IPS-NIHi7 (cell line): ENCODE data around the gene HAAO.

Experiments used
- DNase-seq: peaks from one replicate; pipeline ENCODE4 v3.0.0; 2012; ENCODE audit warnings: mixed read lengths; ENCODE audit errors: extremely low spot score

HAAO gene

GRCh38 chr2:42793334-42794270 is 1.2 kb upstream of the HAAO start:
- peak; percentile 33 for DNase-seq

- DNase-seq: no peak
These were observed 248 bp downstream of the HAAO start for GRCh38 chr2:42792087-42792582.

- no peak for DNase-seq
These were observed 777 bp downstream of the HAAO start for GRCh38 chr2:42791606-42792005.

GRCh38 chr2:42789751-42790150 is 2.6 kb downstream of the HAAO start:
- no peak for DNase-seq

- DNase-seq: no peak
These were observed 3.5 kb downstream of the HAAO start for GRCh38 chr2:42788882-42789281.

- no peak for DNase-seq
These were observed 3.9 kb downstream of the HAAO start for GRCh38 chr2:42788478-42788793.

GRCh38 chr2:42787788-42788477 is 4.5 kb downstream of the HAAO start:
- no peak for DNase-seq

- DNase-seq: no peak
These were observed 5.0 kb downstream of the HAAO start for GRCh38 chr2:42787424-42787787.

- no peak for DNase-seq
These were observed 5.6 kb downstream of the HAAO start for GRCh38 chr2:42786561-42787345.

- no peak for DNase-seq
These were observed 8.0 kb downstream of the HAAO start for GRCh38 chr2:42784204-42784880.

GRCh38 chr2:42783511-42783910 is 8.9 kb downstream of the HAAO start:
- DNase-seq: no peak

GRCh38 chr2:42781181-42781580 is 11.2 kb downstream of the HAAO start:
- DNase-seq: no peak

- no peak for DNase-seq
These were observed 14.2 kb downstream of the HAAO start for GRCh38 chr2:42777883-42778805.

- no peak for DNase-seq
These were observed 16.6 kb downstream of the HAAO start for GRCh38 chr2:42775810-42776209.

- no peak for DNase-seq
These were observed 17.2 kb downstream of the HAAO start for GRCh38 chr2:42775186-42775585.

GRCh38 chr2:42771546-42772153 is 20.7 kb downstream of the HAAO start:
- DNase-seq: no peak

GRCh38 chr2:42770288-42771131 is 21.9 kb downstream of the HAAO start:
- peak; percentile 94 for DNase-seq

GRCh38 chr2:42769583-42770287 is 22.6 kb downstream of the HAAO start:
- no peak for DNase-seq
